GM21390 (cell line): ENCODE results near the gene ZNF224.
"Not testable (repeated sequence)": the region's sequence is repeated elsewhere in the genome, so short reads cannot be mapped to it uniquely, and the experiment has no call there.

ENCODE experiments used
- ATAC-seq: cut with Tn5 transposase; IDR thresholded peaks from one replicate; pipeline ENCODE4 v1.9.1; 2021; ENCODE audit not compliant: unreplicated experiment

The ZNF224 gene

DNA sequence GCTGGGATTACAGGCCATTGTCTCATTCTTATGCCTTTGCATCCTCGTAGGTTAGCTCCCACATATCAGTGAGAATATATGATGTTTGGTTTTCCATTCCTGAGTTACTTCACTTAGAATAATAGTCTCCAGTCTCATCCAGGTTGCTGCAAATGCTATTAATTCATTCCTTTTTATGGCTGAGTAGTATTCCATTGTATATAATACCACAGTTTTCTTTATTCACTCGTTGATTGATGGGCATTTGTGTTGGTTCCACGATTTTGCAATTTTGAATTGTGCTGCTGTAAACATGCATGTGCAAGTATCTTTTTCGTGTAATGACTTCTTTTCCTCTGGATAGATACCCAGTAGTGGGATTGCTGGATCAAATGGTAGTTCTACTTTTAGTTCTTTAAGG, 27.0 kb downstream of the ZNF224 start:
- not testable (repeated sequence) for ATAC-seq

DNA sequence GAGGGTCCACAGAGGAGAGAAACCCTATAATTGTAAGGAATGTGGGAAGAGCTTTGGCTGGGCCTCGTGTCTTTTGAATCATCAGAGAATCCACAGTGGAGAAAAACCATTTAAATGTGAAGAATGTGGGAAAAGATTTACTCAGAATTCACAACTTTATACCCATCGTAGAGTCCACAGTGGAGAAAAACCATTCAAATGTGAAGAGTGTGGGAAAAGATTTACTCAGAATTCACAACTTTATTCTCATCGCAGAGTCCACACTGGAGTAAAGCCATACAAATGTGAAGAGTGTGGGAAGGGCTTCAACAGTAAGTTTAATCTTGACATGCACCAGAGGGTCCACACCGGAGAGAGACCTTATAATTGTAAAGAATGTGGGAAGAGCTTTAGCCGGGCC, 37.8 kb downstream of the ZNF224 start:
- ATAC-seq = no peak

DNA sequence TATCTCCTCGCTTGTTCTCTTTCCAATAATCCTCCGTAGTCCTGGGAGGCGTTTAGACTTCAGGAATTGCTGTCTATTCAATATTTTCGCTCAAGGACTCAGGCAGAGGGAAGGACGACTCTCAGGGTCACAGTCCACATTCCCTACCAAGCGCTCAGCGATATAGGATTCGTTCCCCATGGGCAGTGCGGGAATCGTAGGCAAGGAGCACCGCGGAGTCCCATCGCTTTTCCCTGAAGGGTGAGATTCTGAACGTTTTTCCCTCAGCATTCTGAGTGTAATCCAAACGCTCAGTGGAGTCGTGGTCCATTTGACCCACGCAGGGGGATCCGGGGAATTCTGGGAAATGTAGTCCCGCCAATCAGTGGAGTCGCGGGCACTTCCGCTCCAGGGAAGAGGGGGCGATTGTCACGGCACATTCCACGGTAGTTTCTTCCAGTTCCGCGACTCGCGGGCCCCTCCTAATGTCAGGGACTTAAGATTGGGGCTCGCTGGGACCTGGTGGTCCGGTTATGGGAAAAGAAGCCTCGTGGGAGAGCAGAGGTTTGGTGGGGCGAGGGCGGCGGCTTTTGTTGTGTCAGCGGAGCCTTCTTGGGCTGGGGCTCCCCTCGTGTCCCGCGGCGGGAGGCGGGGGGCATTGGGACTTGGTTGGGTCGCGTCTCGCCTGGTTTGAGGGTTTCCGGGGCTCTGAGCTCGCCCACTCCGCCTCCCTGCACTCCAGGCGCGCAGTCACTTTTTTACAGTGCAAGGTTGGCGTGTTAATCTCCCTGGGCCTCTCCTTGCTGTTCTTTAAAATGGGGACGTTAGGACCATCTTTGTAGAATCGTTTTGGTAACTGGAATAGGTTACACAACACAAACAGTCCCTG, 47.3 kb downstream of the ZNF224 start, which contains the start of gene ZNF234:
Gene ZNF234, plus strand, starts transcription at position 364 of the 868 bp plus-strand sequence. CDS start 3,079 bp downstream, outside the sequence.
- ATAC-seq = no peak

DNA sequence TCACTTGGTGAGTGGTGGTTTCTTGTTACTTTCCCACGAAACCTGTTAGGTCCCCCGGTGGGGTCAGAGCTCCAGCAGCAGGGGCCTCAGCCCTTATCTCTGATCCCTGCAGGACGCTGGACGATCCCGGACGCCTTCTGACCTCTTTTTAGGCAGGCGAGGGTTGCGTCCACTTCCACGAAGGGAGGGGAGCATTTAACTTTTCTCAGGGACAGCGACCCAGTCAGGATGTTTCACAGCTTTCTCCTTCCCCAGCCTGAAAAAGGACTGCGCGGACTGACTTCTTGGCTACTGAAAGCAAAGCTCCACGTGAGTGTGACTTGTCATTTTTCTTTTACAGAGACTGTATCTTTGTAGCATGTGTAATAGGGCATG, 47.9 kb downstream of the ZNF224 start:
- ATAC-seq = no peak

DNA sequence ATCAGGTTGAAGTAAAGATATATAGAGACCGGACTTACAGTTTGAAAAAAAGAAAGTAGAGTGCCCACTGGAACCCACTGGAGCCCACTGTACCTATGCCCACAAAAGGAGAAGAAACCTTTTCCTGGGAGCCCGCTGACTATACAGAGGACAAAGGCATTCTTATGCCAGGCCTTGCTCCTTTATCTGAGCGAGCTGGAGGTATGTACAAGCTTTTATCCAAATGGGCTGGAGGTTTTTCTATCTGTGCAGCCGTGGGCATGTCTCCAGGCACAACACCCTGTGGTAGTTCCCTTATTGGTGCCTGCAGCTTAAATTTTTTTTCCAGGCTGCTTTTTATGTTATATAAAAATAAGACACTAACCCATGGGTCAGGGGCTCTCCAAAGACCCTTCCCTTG, 55.6 kb downstream of the ZNF224 start:
- ATAC-seq = no peak

DNA sequence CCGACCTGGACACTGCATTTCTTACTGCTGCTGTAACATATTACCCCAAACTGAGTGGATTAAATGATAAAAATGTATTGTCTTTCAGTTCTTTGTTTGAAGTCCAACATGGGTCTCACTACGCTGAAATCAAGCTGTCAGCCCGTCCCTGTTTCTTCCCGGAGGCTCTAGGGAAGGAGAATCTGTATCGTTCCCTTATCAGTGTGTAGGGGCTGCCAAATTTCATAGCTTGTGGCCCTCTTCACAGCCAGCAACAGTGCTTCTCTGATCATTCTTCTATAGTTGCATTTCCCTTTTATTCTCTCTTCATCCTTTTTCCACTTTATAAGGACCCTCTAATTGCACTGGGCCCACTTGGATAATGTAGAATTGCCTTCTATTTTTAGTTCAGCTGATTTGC, 57.3 kb downstream of the ZNF224 start:
- ATAC-seq = no peak

DNA sequence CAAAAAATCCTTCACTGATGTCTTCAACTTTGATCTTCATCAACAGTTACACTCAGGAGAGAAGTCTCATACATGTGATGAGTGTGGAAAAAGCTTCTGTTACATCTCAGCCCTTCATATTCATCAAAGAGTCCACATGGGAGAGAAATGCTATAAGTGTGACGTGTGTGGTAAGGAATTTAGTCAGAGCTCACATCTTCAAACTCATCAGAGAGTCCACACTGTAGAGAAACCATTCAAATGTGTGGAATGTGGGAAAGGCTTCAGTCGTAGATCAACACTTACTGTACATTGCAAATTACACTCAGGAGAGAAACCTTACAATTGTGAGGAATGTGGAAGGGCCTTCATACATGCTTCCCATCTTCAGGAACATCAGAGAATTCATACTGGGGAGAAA, 62.3 kb downstream of the ZNF224 start:
- ATAC-seq = no peak
